Stimulated activated CD4-positive, alpha-beta T cell treated with anti-CD3 and anti-CD28 coated beads, Interleukin-15, amount 100 ng/mL, for 1 hour (primary cell): ENCODE measurements around the gene CBX6.
"Not testable (repeated sequence)": the region's sequence is repeated elsewhere in the genome, so short reads cannot be mapped to it uniquely, and the experiment has no call there.

Experiments used
- DNase-seq, 2 donors: peaks; one replicate each; pipeline ENCODE4 v3.0.0-alpha.2; 2020; ENCODE audit warnings: low read depth in 1 of 2, low spot score in 1 of 2

CBX6 gene

GRCh38 chr22:38872172-38872830 lies at the start of gene CBX6:
Gene CBX6, minus strand, starts transcription at chr22:38872216. Its CDS starts 26 bp downstream, at chr22:38872190.
- peak; percentile 92 to 96 for DNase-seq

- no peak for DNase-seq
These were observed 49.8 kb upstream of the CBX6 start for GRCh38 chr22:38921806-38922205.

GRCh38 chr22:38921120-38921519 lies 49.1 kb upstream of the CBX6 start:
- DNase-seq, result no peak

- DNase-seq, result no peak
These were observed 47.7 kb upstream of the CBX6 start for GRCh38 chr22:38919631-38920190.

GRCh38 chr22:38911434-38911833 lies 39.4 kb upstream of the CBX6 start:
- no peak for DNase-seq

GRCh38 chr22:38907767-38908166 lies 35.8 kb upstream of the CBX6 start:
- DNase-seq, result no peak

- DNase-seq, result no peak
These were observed 34.0 kb upstream of the CBX6 start for GRCh38 chr22:38906052-38906451.

GRCh38 chr22:38904052-38904617 lies 32.1 kb upstream of the CBX6 start:
- not testable (repeated sequence) for DNase-seq

GRCh38 chr22:38901111-38901641 lies 29.2 kb upstream of the CBX6 start:
- DNase-seq, result no peak

GRCh38 chr22:38900677-38901076 lies 28.7 kb upstream of the CBX6 start:
- DNase-seq, result no peak

GRCh38 chr22:38891256-38891655 lies 19.2 kb upstream of the CBX6 start:
- no peak for DNase-seq

- no peak for DNase-seq
These were observed 18.4 kb upstream of the CBX6 start for GRCh38 chr22:38890377-38890776.

GRCh38 chr22:38886333-38886732 lies 14.3 kb upstream of the CBX6 start:
- no peak for DNase-seq

GRCh38 chr22:38882972-38883622 lies 11.1 kb upstream of the CBX6 start:
- DNase-seq, result no peak

GRCh38 chr22:38881997-38882879 lies 10.2 kb upstream of the CBX6 start:
- DNase-seq, result no peak

- no peak for DNase-seq
These were observed 9.5 kb upstream of the CBX6 start for GRCh38 chr22:38881464-38881871.

GRCh38 chr22:38879961-38880360 lies 7.9 kb upstream of the CBX6 start:
- DNase-seq, result no peak

- DNase-seq, result no peak
These were observed 7.2 kb upstream of the CBX6 start for GRCh38 chr22:38879108-38879729.

- DNase-seq, result no peak
These were observed 6.0 kb upstream of the CBX6 start for GRCh38 chr22:38878001-38878400.

GRCh38 chr22:38874529-38875222 lies 2.7 kb upstream of the CBX6 start:
- no peak for DNase-seq
